SIG-M5 treated with dmso at 0.1 percent for 504 hours (cell line): ENCODE measurements around the gene FASTKD1.
A peak's percentile ranks its signal among the peaks of the same experiment; 100 is the strongest.
"Not testable (repeated sequence)": the region's sequence is repeated elsewhere in the genome, so short reads cannot be mapped to it uniquely, and the experiment has no call there.

Experiments
- DNase-seq: peaks from one replicate; lab custom pipeline; 2025; ENCODE audit not compliant: unreplicated experiment; lab: John Stamatoyannopoulos, UW

The FASTKD1 gene

GRCh38 chr2:169572189-169572588 is 1.5 kb downstream of the FASTKD1 start:
- no peak for DNase-seq

GRCh38 chr2:169571571-169571970 is 2.1 kb downstream of the FASTKD1 start:
- DNase-seq, result no peak

GRCh38 chr2:169570752-169571151 is 2.9 kb downstream of the FASTKD1 start:
- not testable (repeated sequence) for DNase-seq

GRCh38 chr2:169569948-169570347 is 3.7 kb downstream of the FASTKD1 start:
- no peak for DNase-seq

DNA sequence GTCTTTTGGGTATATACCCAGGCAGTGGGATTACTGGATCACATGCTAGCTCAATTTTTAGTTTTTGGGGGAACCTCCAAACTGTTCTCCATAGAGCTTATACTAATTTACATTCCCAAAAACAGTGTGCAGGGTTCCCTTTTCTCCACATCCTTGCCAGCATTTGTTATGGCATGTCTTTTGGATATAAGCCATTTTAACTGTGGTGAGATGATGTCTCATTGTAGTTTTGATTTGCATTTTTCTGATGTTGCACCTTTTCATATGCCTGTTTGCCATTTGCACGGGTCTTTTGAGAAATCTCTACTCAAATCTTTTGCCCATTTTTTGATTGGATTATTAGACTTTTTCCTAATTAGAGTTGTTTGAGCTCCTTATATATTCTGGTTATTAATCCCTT is 8.0 kb downstream of the FASTKD1 start:
- no peak for DNase-seq

DNA sequence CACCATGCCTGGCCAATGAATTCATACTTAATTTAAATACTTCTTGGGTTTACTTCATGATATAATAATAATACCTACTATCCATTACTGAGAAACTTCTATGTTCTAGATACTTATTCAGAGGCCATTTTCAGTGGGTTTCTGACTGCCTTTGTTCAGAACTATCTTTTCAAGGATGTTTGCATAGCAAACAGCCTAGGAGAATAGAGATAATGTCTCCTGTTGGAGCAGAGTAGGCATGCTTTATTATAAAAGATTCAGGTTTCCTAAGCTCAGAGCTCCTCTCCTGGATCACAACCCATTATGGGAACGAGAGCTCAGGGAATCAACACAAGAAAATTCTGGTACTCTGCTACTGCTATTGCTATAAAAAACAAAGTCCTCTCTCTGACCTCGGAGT is 11.1 kb downstream of the FASTKD1 start:
- DNase-seq, result no peak

DNA sequence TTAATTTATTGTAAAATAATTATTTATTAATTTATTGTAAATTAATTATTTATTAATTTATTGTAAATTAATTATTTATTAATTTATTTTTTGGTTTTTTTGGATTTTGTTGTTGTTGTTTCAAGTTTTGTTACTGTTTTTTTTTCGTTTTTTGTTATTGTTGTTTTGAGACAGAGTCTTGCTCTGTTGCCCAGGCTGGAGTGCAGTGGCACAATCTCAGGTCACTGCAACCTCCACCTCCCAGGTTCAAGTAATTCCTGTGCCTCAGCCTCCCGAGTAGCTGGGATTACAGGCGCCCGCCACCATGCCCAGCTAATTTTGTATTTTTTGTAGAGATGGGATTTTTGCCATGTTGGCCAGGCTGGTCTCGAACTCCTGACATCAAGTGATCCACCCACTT is 11.6 kb downstream of the FASTKD1 start:
- DNase-seq, result not testable (repeated sequence)

DNA sequence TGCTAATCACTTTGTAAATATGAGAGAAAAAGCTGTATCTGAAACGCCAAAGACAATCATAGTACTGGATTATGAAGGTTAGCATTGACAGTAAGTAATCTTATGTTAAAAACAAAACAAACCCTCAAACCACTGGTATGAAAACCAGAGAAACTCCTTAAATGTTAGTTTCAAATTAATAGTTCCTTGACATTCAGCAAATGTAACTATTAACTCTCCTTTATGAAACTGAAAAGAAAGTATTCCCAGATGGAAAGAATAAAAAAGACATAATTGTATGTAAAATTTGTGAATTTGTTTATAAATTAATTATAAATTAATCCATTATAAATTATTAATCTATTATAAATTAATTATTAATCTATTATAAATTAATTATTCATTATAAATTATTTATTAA is 12.3 kb downstream of the FASTKD1 start:
- no peak for DNase-seq

- DNase-seq, result no peak
These were observed 26.9 kb downstream of the FASTKD1 start for GRCh38 chr2:169546756-169547155.

- DNase-seq, result no peak
These were observed 31.2 kb downstream of the FASTKD1 start for GRCh38 chr2:169542433-169542832.

DNA sequence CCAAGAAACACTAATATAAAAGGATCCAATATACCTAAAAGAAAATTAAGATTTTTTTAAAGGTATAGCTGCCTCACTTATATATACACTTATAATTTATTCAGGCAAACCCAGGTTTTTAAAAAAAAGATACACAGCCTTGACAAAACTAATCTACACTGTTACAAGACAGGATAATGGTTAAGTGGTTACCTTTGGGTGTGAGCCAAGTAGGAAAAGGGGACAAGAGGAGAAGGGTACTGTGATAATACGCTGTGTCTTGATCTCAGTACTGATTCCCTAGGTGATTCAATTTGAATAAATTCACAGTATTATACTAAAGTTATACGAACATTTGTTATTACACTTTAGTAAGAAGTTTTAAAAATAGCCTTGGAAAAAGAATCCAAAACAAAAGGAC is 33.5 kb downstream of the FASTKD1 start:
- DNase-seq, result no peak

GRCh38 chr2:169539460-169539859 is 34.2 kb downstream of the FASTKD1 start:
- DNase-seq, result not testable (repeated sequence)

GRCh38 chr2:169528271-169528701 is 45.4 kb downstream of the FASTKD1 start:
- DNase-seq, result peak; percentile 54

- no peak for DNase-seq
These were observed 47.2 kb downstream of the FASTKD1 start for GRCh38 chr2:169526451-169526850.

GRCh38 chr2:169525434-169525833 is 48.2 kb downstream of the FASTKD1 start:
- no peak for DNase-seq

DNA sequence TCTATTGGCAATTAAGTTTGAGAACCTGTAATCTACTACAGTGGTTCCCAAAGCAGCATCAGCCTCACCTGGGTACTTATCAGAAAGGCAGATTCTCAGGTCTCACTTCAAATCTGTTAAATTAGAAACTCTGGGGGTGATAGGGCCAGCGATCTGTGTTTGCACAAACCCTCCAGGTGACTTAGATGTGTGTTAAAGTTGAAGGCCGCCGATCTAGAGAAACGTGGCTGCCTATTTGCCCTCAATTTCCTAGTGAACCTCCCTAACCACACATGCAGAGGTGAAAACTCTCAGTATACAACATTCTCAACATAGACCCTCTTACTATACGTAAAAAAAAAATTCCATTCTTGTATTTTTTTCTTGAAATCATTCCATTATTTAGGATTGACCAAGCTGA is 50.0 kb downstream of the FASTKD1 start:
- no peak for DNase-seq

DNA sequence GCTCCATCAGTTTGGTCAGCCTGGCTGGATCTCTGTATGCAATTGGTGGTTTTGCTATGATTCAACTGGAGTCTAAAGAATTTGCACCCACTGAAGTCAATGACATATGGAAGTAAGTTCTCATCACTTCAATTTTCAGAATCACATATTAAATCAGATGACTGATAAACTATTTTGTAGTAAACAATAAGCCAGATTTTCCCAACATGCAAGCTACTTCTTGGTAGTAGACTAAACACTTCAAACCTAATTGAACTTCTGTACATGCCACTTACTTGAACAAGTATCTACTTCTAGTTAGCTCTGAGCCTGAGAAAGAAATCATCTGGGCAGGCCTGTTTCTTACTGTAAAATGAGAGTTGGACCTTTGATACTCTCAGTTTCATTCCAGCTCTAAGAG is 52.8 kb downstream of the FASTKD1 start:
- DNase-seq, result no peak

DNA sequence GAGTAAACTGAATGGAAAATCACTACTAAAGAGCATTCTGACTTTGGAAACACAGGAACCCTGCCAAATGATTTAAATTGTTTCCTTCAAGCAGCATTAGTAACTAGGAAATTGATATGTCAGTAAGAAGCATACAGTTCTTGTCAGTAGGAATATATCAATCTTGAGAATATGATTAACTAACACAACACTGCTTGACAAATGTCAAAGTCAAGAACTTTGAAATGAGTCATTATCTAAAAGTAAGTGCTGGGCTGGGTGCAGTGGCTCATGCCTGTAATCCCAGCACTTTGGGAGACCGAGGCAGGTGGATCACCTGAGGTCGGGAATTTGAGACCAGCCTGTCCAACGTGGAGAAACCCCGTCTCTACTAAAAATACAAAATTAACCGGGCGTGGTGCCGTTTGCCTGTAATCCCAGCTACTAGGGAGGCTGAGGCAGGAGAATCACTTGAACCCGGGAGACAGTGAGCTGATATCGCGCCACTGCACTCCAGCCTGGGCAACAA is 57.1 kb downstream of the FASTKD1 start:
- not testable (repeated sequence) for DNase-seq

GRCh38 chr2:169514758-169515157 is 58.9 kb downstream of the FASTKD1 start:
- DNase-seq, result not testable (repeated sequence)

DNA sequence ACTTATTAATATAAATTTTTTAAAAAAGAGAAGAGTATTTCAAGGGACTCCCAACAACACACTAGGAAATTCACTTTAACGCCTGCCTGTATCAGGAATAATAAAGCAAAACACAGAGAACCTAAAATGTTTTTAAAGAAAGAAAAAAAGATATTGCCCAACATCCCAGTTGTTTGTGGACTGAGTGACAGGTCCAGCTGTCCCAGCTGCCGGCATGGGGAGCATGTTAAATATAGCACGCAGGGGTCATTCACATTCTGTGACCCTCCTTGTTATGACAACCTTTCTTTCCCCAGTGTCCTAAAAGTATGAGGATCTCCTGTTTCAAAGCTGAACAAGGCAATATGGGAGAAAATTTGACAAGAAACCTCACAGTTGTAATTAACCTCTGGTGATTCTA is 59.7 kb downstream of the FASTKD1 start:
- DNase-seq, result no peak

GRCh38 chr2:169513094-169513493 is 60.6 kb downstream of the FASTKD1 start:
- DNase-seq, result no peak

DNA sequence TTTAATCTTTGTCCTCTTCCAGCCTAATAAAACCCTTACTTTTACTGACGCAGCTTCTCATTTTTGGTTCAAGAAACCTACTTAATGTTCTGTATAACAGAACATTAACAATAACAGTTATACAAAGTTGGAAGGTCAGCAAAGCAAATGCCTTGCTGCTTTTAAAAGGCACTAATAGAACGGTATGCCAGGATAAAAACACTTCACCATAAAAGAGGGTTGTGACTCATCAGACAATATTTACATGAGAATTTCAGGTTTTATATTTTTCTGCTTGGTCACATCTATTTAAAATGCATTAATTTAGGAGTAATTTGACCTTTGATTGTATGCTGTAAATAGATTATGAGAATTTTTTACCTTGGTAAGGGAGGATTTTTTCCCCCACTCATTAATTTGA is 61.1 kb downstream of the FASTKD1 start:
- no peak for DNase-seq

- no peak for DNase-seq
These were observed 61.8 kb downstream of the FASTKD1 start for GRCh38 chr2:169511818-169512217.

DNA sequence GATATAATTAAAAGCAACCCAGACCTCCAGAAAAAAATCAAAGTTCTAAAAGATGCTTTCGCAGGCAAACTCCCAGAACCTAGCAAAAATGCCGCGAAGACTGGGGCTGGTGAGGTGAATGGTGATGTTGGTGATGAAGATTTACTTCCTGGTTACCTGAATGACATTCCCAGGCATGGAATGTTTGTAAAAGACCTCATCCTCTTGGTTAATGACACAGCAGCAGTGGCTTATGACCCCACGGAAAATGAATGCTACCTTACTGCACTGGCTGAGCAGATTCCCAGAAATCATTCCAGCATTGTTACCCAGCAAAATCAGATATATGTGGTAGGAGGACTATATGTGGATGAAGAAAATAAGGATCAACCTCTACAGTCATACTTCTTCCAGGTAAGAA is 63.2 kb downstream of the FASTKD1 start:
- no peak for DNase-seq
